SK-N-SH (cell line): ENCODE measurements around the gene CDK15. TPM values are rescaled to one million over a fixed set of nuclear protein-coding genes. Genes with fewer than 3 reads are reported as not detected.

Experiments used
- CTCF ChIA-PET: fragments of 300-600, 350-600 bp; formaldehyde crosslinking; extraction: SDS; loops from one replicate; lab custom pipeline; 2021; lab: Yijun Ruan, JAX
- POLR2A ChIA-PET: fragments of 350-600 bp; sonication (Branson Sonifier 250); formaldehyde crosslinking; extraction: SDS; loops from one replicate; lab custom pipeline; 2020; ENCODE audit warnings: antibody characterized with exemption, inconsistent platforms; lab: Yijun Ruan, JAX
- DNase-seq: peaks from one replicate; pipeline ENCODE4 v3.0.0; 2012
- H2AFZ ChIP-seq: fragments of 200-600 bp; sonication (generic); 2 replicates; pipeline ENCODE4 v1.8.1; 2016; ENCODE audit warnings: antibody characterized with exemption, mild to moderate bottlenecking, low read depth
- H3F3A ChIP-seq: fragments of 200-600 bp; sonication (generic); replicated peaks from 2 replicates; pipeline ENCODE3; 2016; ENCODE audit warnings: antibody characterized with exemption, mild to moderate bottlenecking; ENCODE audit not compliant: insufficient read depth
- H3K27ac ChIP-seq, 2 experiments: fragments of 200-500 bp in 1 of 2; fragments of 200-600 bp in 1 of 2; sonication (Bioruptor generic) in 1 of 2; sonication (generic), shearing (Covaris generic) in 1 of 2; 2 replicates each; pipeline versions ENCODE4 v1.5.1 to v1.6.1; 2014 to 2016; ENCODE audit warnings: low read depth in 2 of 2, inconsistent platforms in 1 of 2, low read length in 1 of 2, mild to moderate bottlenecking in 1 of 2, mixed read lengths in 1 of 2
- H3K27me3 ChIP-seq: fragments of 200-600 bp; sonication (generic), shearing (Covaris generic); 2 replicates; pipeline ENCODE4 v1.6.1; 2016; ENCODE audit warnings: mixed run types; ENCODE audit not compliant: insufficient read depth
- H3K36me3 ChIP-seq, 2 experiments: fragments of 200-500 bp in 1 of 2; fragments of 200-600 bp in 1 of 2; sonication (Bioruptor generic) in 1 of 2; sonication (generic) in 1 of 2; replicated peaks in 1 of 2; 2 replicates each; pipeline versions ENCODE3 to v1.5.1; 2014 to 2016; ENCODE audit warnings: low read length in 1 of 2, mild to moderate bottlenecking in 1 of 2; ENCODE audit not compliant: insufficient read depth in 2 of 2, control insufficient read depth in 1 of 2
- H3K4me1 ChIP-seq, 2 experiments: fragments of 200-500 bp in 1 of 2; fragments of 200-600 bp in 1 of 2; sonication (Bioruptor generic) in 1 of 2; sonication (generic), shearing (Covaris generic) in 1 of 2; 2 replicates each; pipeline versions ENCODE4 v1.5.1 to v1.6.1; 2014 to 2016; ENCODE audit warnings: low read depth in 1 of 2, low read length in 1 of 2, mixed run types in 1 of 2; ENCODE audit not compliant: insufficient read depth in 2 of 2, control insufficient read depth in 1 of 2
- H3K4me2 ChIP-seq: fragments of 200-600 bp; sonication (generic), shearing (Covaris generic); 2 replicates; pipeline ENCODE4 v1.6.1; 2017; ENCODE audit warnings: mixed run types
- H3K4me3 ChIP-seq, 2 experiments: fragments of 200-500 bp in 1 of 2; fragments of 200-600 bp in 1 of 2; sonication (Bioruptor generic) in 1 of 2; sonication (generic), shearing (Covaris generic) in 1 of 2; 2 replicates each; pipeline versions ENCODE4 v1.5.1 to v1.8.1; 2014 to 2016; ENCODE audit warnings: low read depth in 2 of 2, inconsistent platforms in 1 of 2, low read length in 1 of 2, mild to moderate bottlenecking in 1 of 2, mixed read lengths in 1 of 2, moderate library complexity in 1 of 2
- H3K79me2 ChIP-seq: fragments of 200-600 bp; sonication (generic); 2 replicates; pipeline ENCODE4 v1.8.1; 2017; ENCODE audit warnings: mild to moderate bottlenecking; ENCODE audit not compliant: insufficient read depth
- H3K9ac ChIP-seq: fragments of 200-600 bp; sonication (generic); 2 replicates; pipeline ENCODE4 v1.6.1; 2017; ENCODE audit warnings: mixed run types
- H3K9me2 ChIP-seq: fragments of 200-600 bp; sonication (generic); 2 replicates; pipeline ENCODE4 v1.6.1; 2017; ENCODE audit warnings: mixed run types
- H3K9me3 ChIP-seq: fragments of 200-600 bp; sonication (generic); 2 replicates; pipeline ENCODE4 v1.6.1; 2017; ENCODE audit warnings: mixed run types, mild to moderate bottlenecking, moderate library complexity
- H4K20me1 ChIP-seq: fragments of 200-600 bp; sonication (generic); 2 replicates; pipeline ENCODE4 v1.6.1; 2017; ENCODE audit warnings: mild to moderate bottlenecking, mixed run types; ENCODE audit not compliant: insufficient read depth
- CTCF ChIP-seq: fragments of 200-600 bp; sonication (generic); IDR thresholded peaks from 2 replicates; pipeline ENCODE4 v1.6.1; 2017; ENCODE audit warnings: antibody characterized with exemption, mild to moderate bottlenecking, moderate library complexity
- EP300 ChIP-seq, 2 experiments: IDR thresholded peaks; 2 replicates each; pipeline versions ENCODE4 v1.4.0 to v1.6.1; 2012; ENCODE audit warnings: borderline replicate concordance in 1 of 2, low read depth in 1 of 2, low read length in 1 of 2
- EZH2phosphoT487 ChIP-seq: fragments of 200-600 bp; sonication (generic); IDR thresholded peaks from 2 replicates; pipeline ENCODE4 v1.6.1; 2017; ENCODE audit warnings: low read depth, mixed run types, mild to moderate bottlenecking, antibody characterized with exemption, moderate library complexity, borderline replicate concordance
- FOSL2 ChIP-seq: IDR thresholded peaks from 2 replicates; pipeline ENCODE4 v1.4.0; 2012; ENCODE audit warnings: low read depth, mild to moderate bottlenecking, moderate library complexity, borderline replicate concordance
- FOXM1 ChIP-seq: IDR thresholded peaks from 2 replicates; pipeline ENCODE4 v1.4.0; 2012; ENCODE audit warnings: low read depth, mild to moderate bottlenecking
- GABPA ChIP-seq: IDR thresholded peaks from 2 replicates; pipeline ENCODE4 v1.4.0; 2012; ENCODE audit warnings: low read depth, mild to moderate bottlenecking
- GATA2 ChIP-seq: sonication (generic); formaldehyde crosslinking; IDR thresholded peaks from 2 replicates; pipeline ENCODE4 v1.5.0; 2020; ENCODE audit warnings: mild to moderate bottlenecking, missing genetic modification reagents
- IRF3 ChIP-seq: fragments of 150-350 bp; IDR thresholded peaks from 2 replicates; pipeline ENCODE4 v1.6.1; 2016; ENCODE audit warnings: mild to moderate bottlenecking, low read depth, low read length
- MAX ChIP-seq: IDR thresholded peaks from 2 replicates; pipeline ENCODE4 v1.4.0; 2012; ENCODE audit warnings: low read depth
- MEF2A ChIP-seq: IDR thresholded peaks from 2 replicates; pipeline ENCODE4 v1.4.0; 2012; ENCODE audit warnings: low read depth, borderline replicate concordance
- NRF1 ChIP-seq: IDR thresholded peaks from 2 replicates; pipeline ENCODE4 v1.6.1; 2012; ENCODE audit warnings: low read depth, mild to moderate bottlenecking, low read length
- POLR2AphosphoS5 ChIP-seq: IDR thresholded peaks from 2 replicates; pipeline ENCODE4 v1.6.1; 2012; ENCODE audit warnings: low read depth, low read length
- TCF12 ChIP-seq: IDR thresholded peaks from 2 replicates; pipeline ENCODE4 v1.4.0; 2012
- USF1 ChIP-seq: IDR thresholded peaks from 2 replicates; pipeline ENCODE4 v1.4.0; 2012; ENCODE audit warnings: low read depth, borderline replicate concordance
- USF2 ChIP-seq: fragments of 150-350 bp; IDR thresholded peaks from 2 replicates; pipeline ENCODE4 v1.6.1; 2017; ENCODE audit warnings: antibody characterized with exemption, low read length, low read depth, borderline replicate concordance
- YY1 ChIP-seq: IDR thresholded peaks from 2 replicates; pipeline ENCODE4 v1.4.0; 2012; ENCODE audit warnings: low read depth, mild to moderate bottlenecking
- ZBTB33 ChIP-seq: IDR thresholded peaks from 2 replicates; pipeline ENCODE4 v1.4.0; 2012; ENCODE audit warnings: low read depth, borderline replicate concordance
- WGBS: methylation state at CpG from one replicate; pipeline ENCODE4 v1.1.6; 2017; ENCODE audit warnings: low lambda C conversion rate; 5-methylcytosine and 5-hydroxymethylcytosine counted together
- polyA plus RNA-seq, 3 experiments: library from polyadenylated mRNA; depleted of rRNA; stranded (reverse); fragments of >200 nt; gene quantifications; 2 replicates each; pipeline ENCODE4 v1.2.3, GENCODE V29; 2012

CDK15 gene
- polyA plus RNA-seq, 1 of the 3 experiments (the other 2 are of a cell fraction): 1.8 TPM

GRCh38 chr2:201797175-201797840 is 9.0 kb upstream of the CDK15 start:
- CTCF ChIA-PET: interaction anchor here (0.5 to 2.6 kb wide), 6 partner anchors 10 to 487 kb away, joined by 3 to 12 read pairs (median 4); partner anchors contain the start of gene CDK15
- Histone ChIP-seq H3K4me3 (no peak overlapping the region), H2AFZ (peak overlapping the region; percentile 19; the same call in 1 of the 2 replicates), H3K27me3 (no peaks in the 10 kb centered on the region), H3K36me3 (no peaks in the 10 kb centered on the region), H3F3A (peaks cover 48% of the 10 kb centered on the region), H3K9me3 (no peaks in the 10 kb centered on the region), H3K4me1 (peaks cover 0 to 22% of the 10 kb centered on the region in 2 experiments; a peak in 2 of 4 replicates), H4K20me1 (no peaks in the 10 kb centered on the region), H3K9ac (peak overlapping the region; percentile 76), H3K79me2 (no peaks in the 10 kb centered on the region), H3K4me2 (peak overlapping the region; percentile 53), H3K9me2 (no peaks in the 10 kb centered on the region), H3K27ac (peak overlapping the region; percentile 88 to 99)
- WGBS: 32% methylated on average over 5 of the region's 5 CpGs
- DNase-seq: no peak
- TF ChIP-seq NRF1 (no peak), FOSL2 (peak; percentile 46; the same call in 1 of the 2 replicates), GATA2 (CRISPR knock-in tag) (no peak), MEF2A (peak; percentile 92), MAX (no peak), YY1 (peak; percentile 37; the same call in 1 of the 2 replicates), TCF12 (peak; percentile 59)
- POLR2A ChIA-PET: no interaction called here

GRCh38 chr2:201798252-201798913 is 8.0 kb upstream of the CDK15 start:
- Histone ChIP-seq H3K4me1 (peaks cover 0 to 22% of the 10 kb centered on the region in 2 experiments; a peak in 2 of 4 replicates), H3F3A (peaks cover 47% of the 10 kb centered on the region), H3K27ac (peak overlapping the region; percentile 88 to 99; a peak in 3 of 4 replicates), H3K9me3 (no peaks in the 10 kb centered on the region), H3K4me3 (no peak overlapping the region), H3K36me3 (no peaks in the 10 kb centered on the region), H3K4me2 (peak overlapping the region; percentile 53), H3K27me3 (no peaks in the 10 kb centered on the region), H3K9ac (peak overlapping the region; percentile 76), H3K79me2 (no peaks in the 10 kb centered on the region), H4K20me1 (no peaks in the 10 kb centered on the region), H2AFZ (peak overlapping the region; percentile 26; the same call in 1 of the 2 replicates), H3K9me2 (no peaks in the 10 kb centered on the region)
- ChIA-PET CTCF (interaction anchor here (1.1 to 2.6 kb wide), 3 partner anchors 9 to 380 kb away, joined by 9 to 12 read pairs (median 11); partner anchors contain the start of gene CDK15), POLR2A (no interaction called here)
- DNase-seq: no peak
- 18% methylated on average over 7 of the region's 7 CpGs for WGBS
- TF ChIP-seq IRF3 (no peak), GABPA (no peak), CTCF (no peak), ZBTB33 (peak; percentile 72; the same call in 1 of the 2 replicates), GATA2 (CRISPR knock-in tag) (no peak), EZH2phosphoT487 (no peak), FOXM1 (peak; percentile 96), USF1 (no peak), FOSL2 (peak; percentile 96), MEF2A (peak; percentile 94), EP300 (IDR thresholded peaks at IDR 0.05; ENCODE audit: borderline replicate concordance in 1 of 2, low read depth in 1 of 2, low read length in 1 of 2) (peak in 1 of 2 experiments; percentile 99; a peak in 2 of 4 replicates), NRF1 (no peak), USF2 (no peak), POLR2AphosphoS5 (peak; percentile 86)
